H1 (cell line): ENCODE measurements around the gene MBD3. TPM values are rescaled to one million over a fixed set of nuclear protein-coding genes. Genes with fewer than 3 reads are reported as not detected.

Experiments used
- CTCF ChIA-PET: fragments of 300-600 bp; sonication (Branson Sonifier 250); formaldehyde crosslinking; loops from one replicate; lab custom pipeline; 2021; ENCODE audit not compliant: partially characterized antibody; lab: Charles Lee
- POLR2A ChIA-PET: fragments of 300-600 bp; sonication (Branson Sonifier 250); formaldehyde crosslinking; loops from one replicate; lab custom pipeline; 2021; ENCODE audit warnings: inconsistent platforms; ENCODE audit not compliant: partially characterized antibody; lab: Charles Lee
- DNase-seq, 2 experiments: peaks; one replicate each; pipeline versions ENCODE4 v3.0.0 to v3.0.0-alpha.2; 2010 to 2022; ENCODE audit warnings: low spot score in 2 of 2, low read depth in 1 of 2, mixed read lengths in 1 of 2
- FAIRE-seq: peaks from 2 replicates; lab custom pipeline; 2011; peaks lifted over from hg19 to GRCh38; lab: Jason Lieb, UNC
- H2AFZ ChIP-seq: 2 replicates; pipeline ENCODE4 v1.8.1; 2012; ENCODE audit warnings: low read length, inconsistent platforms
- H2AK5ac ChIP-seq: 2 replicates; pipeline ENCODE4 v1.6.1; 2013; ENCODE audit warnings: low read depth, low read length
- H2BK120ac ChIP-seq: replicated peaks from 2 replicates; pipeline ENCODE3; 2013; ENCODE audit warnings: low read depth, low read length, inconsistent platforms
- H2BK12ac ChIP-seq: 2 replicates; pipeline ENCODE4 v1.6.1; 2013; ENCODE audit warnings: low read depth, low read length
- H2BK15ac ChIP-seq: 2 replicates; pipeline ENCODE4 v1.6.1; 2013; ENCODE audit warnings: low read length
- H2BK20ac ChIP-seq: 2 replicates; pipeline ENCODE4 v1.6.1; 2013; ENCODE audit warnings: low read length
- H2BK5ac ChIP-seq: 2 replicates; pipeline ENCODE4 v1.6.1; 2013; ENCODE audit warnings: low read depth, low read length
- H3K14ac ChIP-seq: 2 replicates; pipeline ENCODE4 v1.6.1; 2013; ENCODE audit warnings: inconsistent platforms; ENCODE audit not compliant: insufficient read length
- H3K18ac ChIP-seq: 2 replicates; pipeline ENCODE4 v1.6.1; 2013; ENCODE audit warnings: low read length; ENCODE audit errors: extremely low read depth
- H3K23ac ChIP-seq: 2 replicates; pipeline ENCODE4 v1.6.1; 2013; ENCODE audit warnings: inconsistent platforms; ENCODE audit not compliant: insufficient read length
- H3K23me2 ChIP-seq: 2 replicates; pipeline ENCODE4 v1.6.1; 2013; ENCODE audit warnings: low read depth, low read length
- H3K27ac ChIP-seq: 2 replicates; pipeline ENCODE4 v1.6.1; 2011; ENCODE audit warnings: low read depth, low read length, inconsistent platforms
- H3K27me3 ChIP-seq, 4 experiments: replicated peaks in 1 of 4; 1 replicate in 1 of 4; 2 replicates in 3 of 4; pipeline versions ENCODE4 v1.6.1 to v1.8.1; 2011 to 2013; ENCODE audit warnings: low read length in 3 of 4, mild to moderate bottlenecking in 3 of 4, inconsistent platforms in 2 of 4, mixed read lengths in 2 of 4, moderate library complexity in 1 of 4; ENCODE audit not compliant: control insufficient read depth in 3 of 4, insufficient read depth in 3 of 4; ENCODE audit errors: extremely low read depth in 1 of 4
- H3K36me3 ChIP-seq, 4 experiments: 2 replicates each; pipeline versions ENCODE4 v1.6.1 to v1.8.1; 2011 to 2013; ENCODE audit warnings: mild to moderate bottlenecking in 4 of 4, low read length in 3 of 4, moderate library complexity in 2 of 4, control low read depth in 1 of 4, inconsistent platforms in 1 of 4; ENCODE audit not compliant: insufficient read depth in 4 of 4, control insufficient read depth in 2 of 4
- H3K4ac ChIP-seq: replicated peaks from 2 replicates; pipeline ENCODE3; 2013; ENCODE audit warnings: low read length, low read depth, mixed read lengths, inconsistent platforms; ENCODE audit not compliant: insufficient read length
- H3K4me1 ChIP-seq, 4 experiments: replicated peaks in 1 of 4; 1 replicate in 1 of 4; 2 replicates in 3 of 4; pipeline versions ENCODE4 v1.6.1 to v1.8.1; 2011 to 2013; ENCODE audit warnings: low read length in 3 of 4, inconsistent platforms in 2 of 4, mixed read lengths in 1 of 4; ENCODE audit not compliant: insufficient read depth in 4 of 4, control insufficient read depth in 3 of 4
- H3K4me2 ChIP-seq, 2 experiments: 2 replicates each; pipeline versions ENCODE4 v1.6.1 to v1.8.1; 2011 to 2013; ENCODE audit warnings: low read depth in 2 of 2, low read length in 2 of 2, control low read depth in 1 of 2, inconsistent platforms in 1 of 2, mild to moderate bottlenecking in 1 of 2; ENCODE audit not compliant: insufficient read depth in 1 of 2
- H3K4me3 ChIP-seq, 4 experiments: fragments of 200-600, 300-600 bp in 1 of 4; sonication (generic), shearing (Covaris generic), sonication (Bioruptor Twin) in 1 of 4; 2 replicates each; pipeline versions ENCODE4 v1.5.1 to v1.8.1; 2011 to 2016; ENCODE audit warnings: low read length in 4 of 4, low read depth in 3 of 4, control low read depth in 2 of 4, inconsistent platforms in 2 of 4, mild to moderate bottlenecking in 2 of 4, mixed read lengths in 1 of 4, moderate library complexity in 1 of 4; ENCODE audit not compliant: insufficient read depth in 2 of 4; ENCODE audit errors: extremely low read depth in 1 of 4
- H3K56ac ChIP-seq: replicated peaks from 2 replicates; pipeline ENCODE3; 2013; ENCODE audit warnings: low read depth, mild to moderate bottlenecking, mixed read lengths, low read length, inconsistent platforms; ENCODE audit not compliant: insufficient read length
- H3K79me1 ChIP-seq: 2 replicates; pipeline ENCODE4 v1.6.1; 2013; ENCODE audit warnings: low read depth, low read length, control low read depth
- H3K79me2 ChIP-seq, 2 experiments: 2 replicates each; pipeline versions ENCODE4 v1.6.1 to v1.8.1; 2012 to 2013; ENCODE audit warnings: low read length in 2 of 2, mild to moderate bottlenecking in 2 of 2, inconsistent platforms in 1 of 2; ENCODE audit not compliant: insufficient read depth in 2 of 2, control insufficient read depth in 1 of 2
- H3K9ac ChIP-seq, 4 experiments: replicated peaks in 1 of 4; 1 replicate in 1 of 4; 2 replicates in 3 of 4; pipeline versions ENCODE4 v1.6.1 to v1.8.1; 2011 to 2013; ENCODE audit warnings: low read depth in 3 of 4, low read length in 3 of 4, control low read depth in 2 of 4, mild to moderate bottlenecking in 2 of 4, moderate library complexity in 2 of 4, inconsistent platforms in 1 of 4; ENCODE audit errors: extremely low read depth in 1 of 4
- H3K9me3 ChIP-seq, 2 experiments: 2 replicates each; pipeline versions ENCODE4 v1.6.1 to v1.8.1; 2012 to 2013; ENCODE audit warnings: mild to moderate bottlenecking in 2 of 2, moderate library complexity in 2 of 2, control low read depth in 1 of 2, inconsistent platforms in 1 of 2, low read depth in 1 of 2, low read length in 1 of 2, mixed read lengths in 1 of 2; ENCODE audit not compliant: insufficient read depth in 2 of 2
- H4K20me1 ChIP-seq, 2 experiments: replicated peaks in 1 of 2; 2 replicates each; pipeline versions ENCODE3 to v1.8.1; 2011 to 2013; ENCODE audit warnings: inconsistent platforms in 2 of 2, low read length in 2 of 2, mild to moderate bottlenecking in 1 of 2; ENCODE audit not compliant: insufficient read depth in 2 of 2, control insufficient read depth in 1 of 2
- H4K5ac ChIP-seq: 2 replicates; pipeline ENCODE4 v1.6.1; 2013; ENCODE audit warnings: low read length, low read depth, mixed read lengths, inconsistent platforms; ENCODE audit not compliant: insufficient read length
- H4K8ac ChIP-seq: 2 replicates; pipeline ENCODE4 v1.8.0; 2013; ENCODE audit warnings: mild to moderate bottlenecking, moderate library complexity, low read length, inconsistent platforms; ENCODE audit not compliant: insufficient read depth; ENCODE audit errors: extremely low read depth
- H4K91ac ChIP-seq: replicated peaks from 2 replicates; pipeline ENCODE3; 2013; ENCODE audit warnings: low read length, mixed read lengths, inconsistent platforms; ENCODE audit not compliant: insufficient read length
- CHD2 ChIP-seq: IDR thresholded peaks from 2 replicates; pipeline ENCODE4 v1.6.1; 2012; ENCODE audit warnings: low read length, improper control_type of control experiment
- FOSL1 ChIP-seq: IDR thresholded peaks from 2 replicates; pipeline ENCODE4 v1.6.1; 2011; ENCODE audit warnings: mild to moderate bottlenecking, low read depth, low read length, moderate library complexity; ENCODE audit not compliant: insufficient read depth
- PHF8 ChIP-seq: fragments of 200-600 bp; sonication (generic); conservative IDR thresholded peaks from 2 replicates; pipeline ENCODE4 v1.7.1; 2012; ENCODE audit warnings: low read depth, mild to moderate bottlenecking, inconsistent platforms, low read length, moderate library complexity
- WGBS, 2 experiments: shearing (Covaris generic) in 1 of 2; methylation state at CpG; one replicate each; pipeline versions ENCODE4 v1.1.6 to v1.1.7; 2013 to 2015; ENCODE audit warnings: low lambda C conversion rate in 2 of 2, mixed read lengths in 2 of 2, inconsistent platforms in 1 of 2, low coverage in 1 of 2, missing lambda C conversion rate in 1 of 2; ENCODE audit not compliant: insufficient replicate concordance in 2 of 2, insufficient coverage in 1 of 2, insufficient read length in 1 of 2; ENCODE audit errors: extremely low coverage in 1 of 2, missing lambda C conversion rate in 1 of 2; 5-methylcytosine and 5-hydroxymethylcytosine counted together
- polyA plus RNA-seq, 7 experiments: library from polyadenylated mRNA; depleted of rRNA in 3 of 7; stranded (reverse) in 5 of 7; unstranded in 2 of 7; fragments of >200 nt in 5 of 7; fragments of 200-250 nt in 2 of 7; gene quantifications; 1 replicate in 5 of 7; 2 replicates in 1 of 7; 4 replicates in 1 of 7; pipeline versions ENCODE4 v1.2.1 to v1.2.3, GENCODE V29; 2011 to 2013; ENCODE audit warnings: missing spikeins in 2 of 7, mixed read lengths in 2 of 7
- total RNA-seq: library from RNA; stranded (reverse); fragmentation: NEBNext Ultra II Directional; extraction: Animal tissue kit (Norgen Biotek cat#: 25700); gene quantifications from 2 replicates; pipeline ENCODE4 v1.2.1, GENCODE V29; 2021

The MBD3 gene
- total and polyA plus RNA-seq, 2 of the 8 experiments (the other 6 are each of a cell fraction or from before 2014, with no cell fraction given), result 88.2 to 110 TPM

DNA sequence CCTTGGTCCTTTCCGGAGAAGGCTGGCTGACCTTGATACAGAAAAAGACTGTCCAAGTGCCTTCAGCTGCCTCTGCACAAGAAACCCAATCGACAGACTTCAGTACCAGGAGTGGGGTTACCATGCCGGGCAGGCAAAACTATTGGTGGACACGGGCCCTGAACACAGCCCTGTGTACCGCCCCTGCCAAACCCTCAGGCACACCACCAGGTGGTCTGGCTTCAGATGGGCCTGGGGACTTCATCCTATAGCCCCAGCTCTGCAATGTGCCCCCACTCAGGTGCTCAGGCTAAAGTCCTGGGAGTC, 42.2 kb upstream of the MBD3 start:
- TF ChIP-seq CHD2 (no peak), FOSL1 (no peak), PHF8 (no peak)
- TF ChIP-seq, all 59 proteins: peak for 0
- 98% methylated on average over 5 of the region's 5 CpGs; no CpG with 5 or more reads in 1 of the 2 experiments for WGBS, 2 experiments
- Histone ChIP-seq H3K27ac (no peak overlapping the region), H3K4me1 (no peaks in the 10 kb centered on the region), H3K18ac (no peak overlapping the region), H3K9ac (no peak overlapping the region), H3K36me3 (peaks cover 18 to 69% (median 52%) of the 10 kb centered on the region in 4 experiments), H3K4me3 (no peak overlapping the region), H4K8ac (no peak overlapping the region; the same call in 1 of the 2 replicates), H3K4me2 (no peak overlapping the region), H2BK20ac (no peak overlapping the region), H4K91ac (no peak overlapping the region), H3K79me2 (peaks cover 4 to 62% of the 10 kb centered on the region in 2 experiments), H2BK120ac (no peak overlapping the region), H3K4ac (no peak overlapping the region), H2BK15ac (no peak overlapping the region), H3K79me1 (peaks cover 21% of the 10 kb centered on the region), H2AFZ (no peak overlapping the region), H3K14ac (no peak overlapping the region), H4K20me1 (peaks cover 19 to 51% of the 10 kb centered on the region in 2 experiments), H3K23ac (no peak overlapping the region), H3K23me2 (no peaks in the 10 kb centered on the region), H3K9me3 (0 out of 4 replicates have a peak, but pooled peaks cover 0 to 2% of the 10 kb centered on the region in 2 experiments), H2AK5ac (no peak overlapping the region), H3K56ac (no peak overlapping the region), H2BK5ac (no peak overlapping the region), H3K27me3 (no peaks in the 10 kb centered on the region), H2BK12ac (no peak overlapping the region), H4K5ac (no peak overlapping the region)
- CTCF ChIA-PET, result interaction anchor here (1.2 kb wide), 1 partner anchor 133 kb away, joined by 4 read pairs; no protein-coding TSS in a partner anchor
- no peak for FAIRE-seq
- POLR2A ChIA-PET, result interaction anchor here (1.2 to 2.2 kb wide), 8 partner anchors 9 to 27 kb away, joined by 3 to 20 read pairs (median 5); partner anchors contain the start of gene TCF3
- no peak for DNase-seq
